NCI-H1436 treated with DMSO at 0.1 percent for 48 hours (cell line): ENCODE results near the gene CPSF3.
"Not testable (repeated sequence)": the region's sequence is repeated elsewhere in the genome, so short reads cannot be mapped to it uniquely, and the experiment has no call there.

Experiments used
- DNase-seq: peaks from one replicate; lab custom pipeline; 2025; lab: John Stamatoyannopoulos, UW

CPSF3 gene

DNA sequence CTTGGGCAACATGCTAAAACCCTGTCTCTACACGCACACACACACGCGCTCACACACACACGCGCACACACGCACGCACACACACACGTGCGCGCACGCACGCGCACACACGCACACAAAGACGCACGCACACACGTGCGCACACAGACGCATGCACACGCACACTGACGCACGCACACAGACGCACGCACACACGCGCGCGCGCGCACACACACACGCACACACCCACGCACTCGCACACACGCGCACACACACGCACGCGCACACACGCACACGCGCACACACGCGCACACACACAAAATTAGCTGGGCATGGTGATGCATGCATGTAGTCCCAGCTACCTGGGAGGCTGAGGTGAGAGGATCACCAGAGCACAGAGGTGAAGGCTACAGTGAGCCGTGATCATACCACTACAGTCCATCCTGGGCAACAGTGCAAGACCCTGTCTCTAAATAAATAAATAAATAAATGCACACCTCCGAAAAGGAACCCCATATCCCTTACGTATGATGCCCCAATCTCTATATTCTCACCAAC, 42.8 kb downstream of the CPSF3 start:
- DNase-seq, result no peak

DNA sequence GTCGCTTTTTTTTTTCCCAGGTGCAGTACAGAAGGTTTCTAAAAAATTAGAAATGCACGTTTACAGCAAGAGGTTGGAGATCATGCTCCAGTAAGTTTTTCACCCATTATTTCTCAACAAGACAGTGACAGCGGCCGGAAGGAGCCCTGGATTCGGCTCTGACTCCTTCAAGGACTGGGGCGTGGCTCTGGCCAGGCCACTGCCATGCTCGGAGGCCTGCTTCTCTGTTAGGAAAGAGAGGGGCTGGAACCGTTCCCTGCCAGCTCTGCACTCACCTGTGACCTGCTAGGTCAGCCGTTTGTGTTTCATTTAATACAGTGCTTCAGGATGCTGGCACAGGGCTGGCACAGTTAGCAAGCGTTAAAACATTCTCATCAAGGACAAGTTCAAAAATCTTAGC, 44.2 kb downstream of the CPSF3 start:
- no peak for DNase-seq

DNA sequence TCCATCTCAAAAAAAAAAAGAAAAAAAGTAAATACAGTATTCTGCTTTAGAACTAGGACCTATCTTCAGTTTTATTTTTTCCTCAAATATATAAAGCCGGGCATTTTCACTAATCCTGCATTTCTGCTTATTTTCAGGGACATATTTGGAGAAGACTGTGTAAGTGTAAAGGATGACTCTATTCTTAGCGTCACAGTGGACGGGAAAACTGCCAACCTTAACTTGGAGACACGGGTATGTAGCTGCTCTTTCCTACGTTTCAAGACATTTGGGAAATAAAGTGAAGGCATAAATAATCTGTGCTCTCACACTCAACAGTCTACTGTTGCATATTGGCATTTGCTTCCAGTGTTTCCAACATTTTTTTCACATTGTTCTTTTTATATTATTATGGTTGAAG, 47.8 kb downstream of the CPSF3 start:
- DNase-seq, result no peak

DNA sequence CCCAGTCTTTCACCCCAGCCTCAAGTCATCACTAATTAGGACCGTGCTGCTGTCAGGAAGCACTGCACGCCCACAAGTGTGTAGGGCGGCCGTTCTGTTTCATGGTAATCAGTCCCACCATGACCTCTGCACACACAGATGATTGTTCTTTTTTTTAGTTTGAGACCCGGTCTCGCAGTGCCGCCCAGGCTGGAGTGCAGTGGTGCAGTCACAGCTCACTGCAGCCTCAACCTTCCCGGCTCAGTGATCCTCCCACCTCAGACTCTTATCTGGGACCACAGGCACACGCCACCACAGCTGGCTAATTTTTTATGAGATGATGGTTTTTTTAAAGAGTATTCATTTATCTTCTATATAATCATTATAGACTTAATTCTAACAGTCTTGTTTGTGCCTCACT, 49.1 kb downstream of the CPSF3 start:
- no peak for DNase-seq

DNA sequence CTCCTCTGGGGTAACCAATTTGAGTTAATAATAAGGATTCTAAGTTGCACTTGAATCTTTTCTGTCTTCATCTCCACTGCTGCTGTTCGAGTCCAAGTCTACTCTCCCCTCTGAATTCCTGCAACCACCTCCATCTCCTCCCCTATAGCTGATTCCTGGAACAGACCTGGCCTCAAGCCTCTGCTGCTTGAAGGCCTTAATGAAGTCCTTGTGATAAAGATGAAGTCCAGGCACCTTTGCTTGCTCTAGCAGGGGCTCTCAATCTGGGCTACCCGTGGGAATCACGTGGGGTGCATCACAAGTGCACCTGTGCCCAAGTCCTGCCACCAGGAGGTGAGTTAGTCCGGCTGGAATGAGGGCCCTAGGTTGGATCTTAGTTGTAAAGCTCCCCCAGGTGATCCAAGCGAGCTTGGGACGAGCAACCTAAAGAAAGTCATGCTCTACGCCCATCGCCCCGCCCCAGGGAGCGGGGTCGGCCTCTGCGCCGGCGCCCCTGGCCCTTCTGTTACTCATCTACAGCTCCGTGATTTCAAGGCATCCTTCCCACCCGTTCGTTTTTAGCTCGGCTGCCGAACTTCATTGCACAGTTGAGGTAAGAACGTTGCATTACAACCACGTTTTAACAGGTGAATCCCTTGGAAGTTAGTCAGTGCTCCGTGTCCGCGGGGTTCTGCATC, 50.0 kb downstream of the CPSF3 start:
- no peak for DNase-seq

DNA sequence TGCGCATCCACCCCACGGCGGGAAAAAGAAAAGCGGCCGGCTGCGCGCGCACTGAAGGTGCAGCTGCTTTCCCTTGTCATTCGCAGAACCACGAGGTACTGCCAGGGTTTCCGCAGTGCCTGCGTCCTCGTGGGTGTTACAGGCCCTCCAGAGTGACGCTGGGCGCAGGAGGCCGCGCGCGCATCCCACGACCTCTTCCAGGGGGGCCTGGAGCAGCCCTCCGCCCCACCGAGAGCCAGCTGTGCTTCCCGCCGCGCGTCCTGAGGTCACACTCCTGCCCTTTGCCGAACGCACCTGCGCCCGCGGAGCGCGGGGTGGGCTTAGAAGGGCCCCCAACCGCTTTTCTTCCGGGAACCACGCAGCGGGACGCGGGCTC, 50.5 kb downstream of the CPSF3 start:
- DNase-seq, result no peak

DNA sequence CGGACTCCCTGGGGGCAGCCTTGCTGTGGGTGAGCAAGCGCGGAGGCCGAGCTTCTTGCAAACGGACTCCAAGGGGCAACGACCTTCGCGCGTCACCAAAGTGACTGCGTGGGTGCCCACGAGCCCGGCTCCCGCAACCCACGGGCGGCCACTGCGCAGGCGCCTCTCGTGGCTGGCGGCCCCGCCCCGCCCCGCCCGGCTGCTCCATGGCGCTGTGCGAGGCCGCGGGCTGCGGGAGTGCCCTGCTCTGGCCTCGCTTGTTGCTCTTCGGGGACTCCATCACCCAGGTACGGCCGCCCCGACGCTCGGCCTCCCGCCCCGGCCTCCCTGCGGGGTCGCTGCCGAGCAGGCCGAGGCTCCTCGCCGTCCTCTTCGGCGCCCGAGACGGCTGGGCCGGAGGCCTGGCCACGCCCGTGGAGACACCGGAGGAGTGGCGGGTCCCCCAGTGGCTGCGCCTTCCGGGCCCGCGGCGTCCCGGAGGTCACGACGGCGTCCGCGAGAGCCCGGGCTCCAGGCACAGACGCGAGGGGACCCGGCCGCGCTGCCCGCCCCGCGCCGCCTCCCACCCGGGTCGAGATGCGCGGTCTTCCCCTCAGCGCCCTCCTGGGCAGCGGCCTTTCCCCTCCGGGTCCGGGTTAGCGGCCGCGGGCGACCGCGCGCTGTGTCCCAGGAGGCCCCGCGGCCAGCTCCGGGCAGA, 51.1 kb downstream of the CPSF3 start, which contains the start of gene IAH1:
IAH1 (plus strand) TSS at position 191 of the 697 bp plus-strand sequence; CDS start at position 207, 16 bp downstream.
- no peak for DNase-seq

DNA sequence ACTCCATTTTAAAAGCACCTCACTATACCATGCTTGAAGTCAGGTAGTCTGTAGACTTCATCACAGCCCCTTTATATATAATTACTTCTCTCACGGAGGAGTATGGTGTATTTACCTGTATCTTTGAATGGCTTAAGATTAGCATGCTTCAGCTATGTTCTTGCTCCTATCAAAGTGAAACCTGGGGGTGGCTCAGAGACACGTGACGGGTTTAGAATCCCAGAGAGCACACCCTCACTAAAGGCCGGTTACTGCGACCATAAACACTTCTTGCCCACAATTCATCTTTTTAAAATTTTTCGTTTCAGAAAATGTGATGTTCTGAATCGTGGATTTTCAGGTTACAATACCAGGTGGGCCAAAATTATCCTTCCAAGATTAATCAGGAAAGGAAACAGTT, 54.5 kb downstream of the CPSF3 start:
- DNase-seq, result no peak

DNA sequence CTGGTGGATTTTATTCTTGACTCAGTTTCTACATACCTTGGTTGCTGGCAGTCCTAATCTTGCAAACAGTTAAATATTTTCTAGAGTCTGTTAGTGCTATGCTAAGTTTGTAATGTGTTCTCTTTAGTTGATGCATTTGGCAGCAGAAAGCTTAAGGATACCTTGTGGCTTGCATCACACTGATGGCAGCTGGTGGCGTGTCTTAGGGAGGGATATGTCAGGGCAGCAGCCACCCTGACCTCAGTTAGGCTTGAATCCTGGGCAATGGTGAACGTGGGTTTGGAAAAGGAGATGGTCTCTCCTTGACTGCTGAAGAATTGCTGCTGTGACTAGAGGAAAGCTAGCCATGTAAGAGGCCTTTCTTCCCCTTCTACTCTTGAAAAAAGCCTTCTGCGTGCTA, 55.1 kb downstream of the CPSF3 start:
- DNase-seq, result no peak

DNA sequence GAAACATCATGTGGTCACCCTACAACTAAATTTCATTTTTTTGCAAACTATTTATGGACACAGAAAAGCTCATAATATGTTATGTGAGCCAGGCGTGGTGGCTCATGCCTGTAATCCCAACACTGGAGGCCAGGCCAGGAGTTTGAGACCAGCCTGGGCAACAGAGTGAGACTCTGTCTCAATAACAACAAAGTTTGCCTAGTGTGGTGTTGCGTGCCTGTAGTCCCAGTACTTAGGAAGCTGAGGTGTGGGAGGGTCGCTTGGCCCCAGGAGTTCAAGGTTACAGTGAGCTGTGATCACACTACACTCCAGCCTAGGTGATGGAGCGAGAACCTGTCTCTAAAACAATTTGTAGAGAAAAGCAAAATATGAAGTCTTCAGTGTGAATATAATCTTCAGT, 56.7 kb downstream of the CPSF3 start:
- no peak for DNase-seq

DNA sequence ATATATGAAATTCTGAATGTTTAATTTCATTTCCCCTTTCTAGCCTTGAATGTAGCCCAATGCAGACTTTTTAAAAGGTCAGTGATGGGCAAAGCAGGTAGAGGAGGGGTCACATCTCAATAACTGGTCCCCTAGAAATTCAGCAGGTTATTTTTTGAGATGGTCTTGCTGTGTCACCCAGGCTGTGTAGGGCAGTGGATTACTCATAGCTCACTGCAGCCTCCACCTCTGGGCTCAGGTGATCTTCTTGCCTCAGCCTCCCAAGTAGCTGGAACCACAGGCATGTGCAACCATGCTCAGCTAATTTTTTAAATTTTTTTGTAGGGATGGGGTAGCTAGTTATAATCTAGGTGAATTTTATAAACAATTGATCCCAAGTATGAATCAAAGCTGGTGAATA, 59.7 kb downstream of the CPSF3 start:
- no peak for DNase-seq

DNA sequence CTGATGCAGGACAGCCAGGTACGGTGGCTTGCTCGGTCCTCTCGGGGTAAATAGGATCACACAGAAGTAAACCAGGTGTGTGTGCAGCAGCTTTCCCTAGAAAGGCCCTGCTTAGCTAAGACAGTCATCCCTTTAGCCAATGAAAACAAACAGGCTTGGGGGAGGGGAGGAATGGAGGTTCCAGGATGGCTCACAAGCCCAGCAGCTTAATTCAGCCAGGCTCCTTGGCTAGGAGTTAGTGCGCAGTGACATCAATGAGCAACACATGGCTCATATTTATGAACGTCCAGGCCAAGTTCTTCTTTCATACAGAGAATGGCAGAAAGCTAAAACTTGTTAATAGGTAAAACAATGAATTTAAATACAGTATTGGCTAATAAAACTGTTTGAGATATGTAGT, 61.1 kb downstream of the CPSF3 start:
- no peak for DNase-seq

DNA sequence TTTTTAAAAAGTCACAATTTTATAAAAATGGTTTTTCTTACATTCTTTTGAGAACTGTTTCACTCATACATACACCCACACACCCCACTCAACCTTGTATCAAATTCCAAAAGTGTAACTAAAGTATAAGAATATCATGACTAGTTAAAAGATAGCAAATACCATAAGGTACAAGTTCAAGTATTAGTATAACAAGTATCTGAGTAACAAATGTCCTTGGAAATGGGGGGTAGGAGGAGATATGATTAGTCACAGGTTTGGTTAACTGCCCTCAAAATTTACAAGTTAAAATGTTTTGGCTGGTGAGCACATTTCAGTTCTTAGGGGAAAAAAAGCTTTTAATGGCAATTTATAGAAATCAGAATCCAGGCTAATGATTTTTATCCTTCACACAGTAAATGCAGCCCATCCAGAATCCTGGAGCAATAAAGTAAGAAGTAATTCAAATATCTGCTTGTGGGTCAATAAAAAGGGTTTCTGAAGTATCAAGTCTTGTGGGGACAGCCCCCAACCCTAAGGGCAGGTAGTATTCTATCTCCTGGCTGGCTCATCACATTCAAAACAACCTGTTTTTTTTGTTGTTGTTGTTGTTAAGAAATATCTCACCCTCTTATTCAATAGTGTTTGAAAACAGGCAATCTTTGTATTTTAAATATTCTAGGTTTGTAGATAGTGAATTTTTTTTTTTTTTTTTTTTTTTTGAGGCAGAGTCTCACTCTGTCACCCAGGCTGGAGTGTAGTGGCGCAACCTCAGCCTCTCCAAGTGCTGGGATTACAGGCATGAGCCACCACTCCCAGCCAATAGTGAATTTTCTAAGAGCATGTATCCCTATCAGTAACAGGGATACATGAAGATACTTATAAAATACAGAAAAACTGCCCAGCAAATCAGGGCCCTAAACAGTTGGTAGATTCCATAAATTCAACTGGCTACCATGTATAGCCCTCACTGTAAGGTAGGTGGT, 65.4 kb downstream of the CPSF3 start:
- DNase-seq, result no peak

DNA sequence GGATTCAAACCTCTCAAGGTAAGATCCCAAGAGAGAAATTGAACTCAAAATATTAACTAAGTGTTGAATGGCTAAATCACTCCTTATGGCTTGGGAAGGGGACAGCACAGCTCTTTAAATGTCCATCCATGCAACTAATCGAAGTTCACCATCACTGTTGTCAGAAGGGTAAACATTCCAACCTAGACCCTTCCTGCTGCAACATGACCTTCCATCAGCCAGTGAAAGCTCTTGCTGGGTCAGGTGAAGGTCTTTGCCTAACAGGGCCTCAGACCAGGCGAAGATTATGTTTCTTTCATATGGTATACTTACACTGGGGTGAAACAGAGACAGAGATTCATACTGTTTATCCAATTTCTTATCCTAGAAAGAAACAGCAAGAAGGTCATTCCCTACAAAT, 67.3 kb downstream of the CPSF3 start:
- DNase-seq, result no peak

DNA sequence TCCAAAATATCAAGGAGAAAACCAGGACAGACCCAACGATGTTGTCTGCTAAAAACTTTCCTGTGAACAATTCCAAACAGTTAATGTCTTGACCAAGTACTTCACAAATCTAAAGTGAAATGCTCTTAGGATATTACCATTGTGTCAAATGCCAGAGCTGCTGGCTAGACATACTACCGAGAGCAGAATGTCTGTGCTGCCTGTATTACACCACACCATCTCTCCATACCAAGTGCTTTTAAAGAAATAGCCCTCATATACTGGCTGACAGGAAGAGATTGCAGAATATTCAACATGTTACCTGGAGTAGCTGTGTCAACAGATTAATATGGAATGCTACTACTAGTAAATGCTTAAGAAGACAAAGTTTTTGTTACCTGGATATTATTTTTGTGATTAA, 69.5 kb downstream of the CPSF3 start:
- no peak for DNase-seq

DNA sequence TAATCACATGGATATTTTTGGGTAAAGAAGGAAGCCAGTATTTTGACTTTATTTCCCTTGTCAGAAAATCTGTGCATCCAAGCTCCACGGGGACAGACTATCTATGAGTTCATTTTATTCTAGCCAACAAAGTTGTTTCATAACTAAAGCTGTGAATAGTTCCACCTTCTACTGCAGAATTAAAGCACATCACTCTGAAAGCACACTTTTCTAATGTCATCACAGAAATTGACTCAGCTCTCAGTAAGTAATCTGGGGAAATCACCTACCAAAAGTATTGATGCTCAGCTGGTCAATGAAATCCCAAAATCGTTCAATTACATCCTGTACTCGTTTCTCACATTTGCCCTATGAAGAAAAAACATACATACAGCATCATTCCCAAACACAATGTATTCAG, 70.0 kb downstream of the CPSF3 start:
- no peak for DNase-seq

DNA sequence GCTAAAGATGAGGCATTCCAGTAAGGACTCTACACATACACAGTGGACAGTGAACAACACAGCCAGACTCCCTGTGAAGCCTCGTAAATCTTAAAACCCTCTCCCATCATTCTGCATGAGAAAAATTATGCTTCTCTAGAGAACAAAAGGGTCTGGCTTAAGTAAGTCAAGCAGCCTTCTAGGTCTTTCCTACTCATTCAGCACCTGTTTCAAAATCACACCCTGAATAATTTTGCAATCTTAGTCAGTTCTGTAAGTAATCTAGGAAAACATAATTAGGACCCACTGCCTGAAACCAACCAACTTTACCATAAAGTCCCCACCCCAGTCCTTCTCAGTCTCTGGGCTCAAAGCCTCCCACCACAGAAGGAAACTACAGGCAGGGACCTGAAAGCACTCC, 70.6 kb downstream of the CPSF3 start:
- DNase-seq, result no peak

DNA sequence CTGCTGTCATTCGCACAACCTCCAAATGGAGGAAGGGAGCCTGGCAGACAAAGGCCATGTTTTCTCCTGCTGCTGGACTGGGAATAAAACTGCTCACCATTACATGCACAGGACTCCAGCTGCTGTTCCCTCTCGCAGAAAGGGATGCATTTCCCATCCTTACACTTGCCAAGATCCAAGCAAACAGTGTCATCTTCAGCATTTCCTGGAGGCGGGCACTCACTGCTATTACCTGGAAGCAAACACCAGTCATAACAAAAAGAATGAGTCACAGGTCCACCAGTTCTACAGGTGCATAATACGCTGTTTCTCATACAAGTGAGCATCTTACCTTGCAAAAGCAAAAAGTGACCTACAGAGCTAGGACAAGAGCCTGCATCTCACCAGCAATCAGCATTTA, 73.6 kb downstream of the CPSF3 start:
- DNase-seq, result no peak

DNA sequence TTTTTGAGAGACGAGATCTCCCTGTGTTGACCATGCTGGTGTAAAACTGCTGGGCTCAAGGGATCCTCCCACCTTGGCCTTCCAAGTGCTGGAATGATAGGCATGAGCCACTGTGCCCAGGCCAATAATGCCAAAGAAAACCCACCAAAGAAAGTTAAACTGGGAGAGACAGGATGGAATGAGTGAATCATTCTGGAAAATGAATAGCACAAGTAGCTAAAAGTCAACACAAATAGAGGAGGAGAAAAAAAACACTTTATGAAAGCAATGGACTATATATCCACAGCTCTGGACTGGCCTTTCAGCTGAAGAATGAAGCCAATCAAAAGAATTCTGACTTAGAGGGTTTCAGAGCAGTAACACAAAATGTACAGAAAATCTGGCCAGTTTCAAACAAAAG, 74.8 kb downstream of the CPSF3 start:
- no peak for DNase-seq

DNA sequence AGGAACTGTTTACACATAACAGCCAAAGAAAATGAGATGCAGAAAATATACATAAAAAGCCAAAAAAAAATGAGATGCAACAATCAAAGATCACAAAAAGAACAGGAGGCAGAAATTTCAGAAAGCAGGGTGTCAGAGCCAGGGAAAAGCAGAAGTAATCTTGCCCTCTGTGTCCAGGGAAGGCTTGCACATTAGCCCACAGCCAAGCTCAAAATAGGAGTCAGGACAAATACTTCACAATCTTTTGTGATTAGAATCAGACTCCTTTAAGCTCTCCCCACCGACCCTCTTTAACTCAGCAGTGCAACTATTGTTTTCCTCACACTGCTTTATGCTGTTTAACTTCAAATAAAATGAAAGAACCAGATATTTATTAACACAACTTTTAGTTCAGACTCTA, 85.5 kb downstream of the CPSF3 start:
- DNase-seq, result no peak

DNA sequence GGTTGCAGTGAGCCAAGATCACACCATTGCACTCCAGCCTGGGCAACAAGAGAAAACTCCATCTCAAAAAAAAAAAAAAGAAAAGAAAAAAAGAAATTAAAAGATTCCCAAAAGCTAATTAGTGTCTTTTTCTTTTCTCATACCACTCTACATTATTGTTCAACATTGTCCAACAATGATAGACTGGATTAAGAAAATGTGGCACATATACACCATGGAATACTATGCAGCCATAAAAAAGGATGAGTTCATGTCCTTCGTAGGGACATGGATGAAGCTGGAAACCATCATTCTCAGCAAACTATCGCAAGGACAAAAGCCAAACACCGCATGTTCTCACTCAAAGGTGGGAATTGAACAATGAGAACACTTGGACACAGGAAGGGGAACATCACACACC, 90.5 kb downstream of the CPSF3 start:
- not testable (repeated sequence) for DNase-seq

DNA sequence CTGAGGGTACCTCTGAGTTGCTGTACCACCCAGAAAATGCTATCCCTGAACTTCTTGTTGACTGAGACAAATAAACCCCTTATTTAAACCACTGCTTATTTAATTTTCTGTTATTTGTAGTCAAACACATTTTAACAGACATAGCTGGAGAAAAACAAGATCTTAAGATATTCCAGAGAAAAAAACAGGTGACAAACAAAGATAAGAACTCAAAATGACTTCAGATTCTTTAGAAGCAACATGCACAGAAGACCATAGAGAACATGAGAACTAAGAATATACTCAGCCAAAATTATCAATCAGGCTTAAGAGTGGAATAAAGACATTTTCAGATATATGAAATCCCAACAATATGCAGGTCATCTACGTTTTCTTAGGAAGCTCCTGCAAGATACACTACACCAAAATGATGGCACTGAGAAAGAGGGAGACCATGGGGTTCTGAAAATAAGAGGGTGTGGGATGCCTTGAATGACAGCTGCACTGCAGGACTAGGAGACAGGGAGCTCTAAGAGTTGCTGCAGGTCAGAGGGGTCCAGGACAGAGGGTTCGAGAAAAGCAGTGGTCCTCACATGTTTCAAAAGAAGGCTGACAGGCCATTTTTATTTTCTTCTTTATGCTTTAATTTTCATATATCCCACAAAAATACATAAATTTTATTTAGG, 93.8 kb downstream of the CPSF3 start:
- no peak for DNase-seq
